B cell (primary cell): Measurements from ENCODE around the gene SUMO3. TPM values are rescaled to one million over a fixed set of nuclear protein-coding genes. Genes with fewer than 3 reads are reported as not detected.

Experiments used
- ATAC-seq: fragments of 200-7000 bp; cut with Tn5 transposase; one replicate; pipeline ENCODE4 v1.10.0; 2021; ENCODE audit warnings: low read depth, mild to moderate bottlenecking, moderate number of reproducible peaks, moderate library complexity
- CTCF ChIA-PET: fragments of 350-600 bp; sonication (Branson Sonifier 250); formaldehyde crosslinking; loops from one replicate; lab custom pipeline; 2021; ENCODE audit warnings: antibody characterized with exemption, inconsistent platforms; lab: Charles Lee
- POLR2A ChIA-PET: fragments of 350-600 bp; sonication (Branson Sonifier 250); formaldehyde crosslinking; loops from one replicate; lab custom pipeline; 2021; ENCODE audit warnings: antibody characterized with exemption; lab: Charles Lee
- DNase-seq: peaks from one replicate; pipeline ENCODE4 v3.0.0; 2013
- H2AFZ ChIP-seq: 2 replicates; pipeline ENCODE4 v1.6.1; 2012; ENCODE audit warnings: mild to moderate bottlenecking, low read depth, low read length; ENCODE audit not compliant: insufficient read depth, poor library complexity, severe bottlenecking
- H3K27ac ChIP-seq, 2 donors: 1 replicate in 1 of 2; 2 replicates in 1 of 2; pipeline ENCODE4 v1.5.1; 2012 to 2013; ENCODE audit warnings: low read length in 2 of 2, mild to moderate bottlenecking in 2 of 2, moderate library complexity in 1 of 2
- H3K27me3 ChIP-seq, 4 experiments: fragments of 200-600 bp in 1 of 4; sonication (generic) in 1 of 4; replicated peaks in 1 of 4; 1 replicate in 2 of 4; 2 replicates in 2 of 4; pipeline versions ENCODE4 v1.6.1 to v1.7.0; 2013 to 2016; ENCODE audit warnings: low read length in 3 of 4, mild to moderate bottlenecking in 2 of 4, mixed read lengths in 1 of 4, moderate library complexity in 1 of 4; ENCODE audit not compliant: insufficient read depth in 4 of 4, control insufficient read depth in 3 of 4; ENCODE audit errors: control extremely low read depth in 1 of 4
- H3K36me3 ChIP-seq, 2 experiments: replicated peaks in 1 of 2; 1 replicate in 1 of 2; 2 replicates in 1 of 2; pipeline versions ENCODE4 v1.6.1 to v1.7.1; 2013; ENCODE audit warnings: low read length in 1 of 2; ENCODE audit not compliant: insufficient read depth in 2 of 2, control insufficient read depth in 1 of 2; ENCODE audit errors: control extremely low read depth in 1 of 2, extremely low read depth in 1 of 2
- H3K4me1 ChIP-seq, 2 donors: fragments of 200-600 bp in 1 of 2; sonication (generic) in 1 of 2; 1 replicate in 1 of 2; 2 replicates in 1 of 2; pipeline versions ENCODE4 v1.5.1 to v1.6.1; 2013 to 2017; ENCODE audit warnings: low read length in 2 of 2; ENCODE audit not compliant: control insufficient read depth in 2 of 2, insufficient read depth in 2 of 2
- H3K4me2 ChIP-seq: replicated peaks from 2 replicates; pipeline ENCODE3; 2012; ENCODE audit warnings: mild to moderate bottlenecking, low read depth, low read length; ENCODE audit not compliant: poor library complexity, severe bottlenecking
- H3K4me3 ChIP-seq, 5 experiments: fragments of 200-600 bp in 1 of 5; sonication (generic) in 1 of 5; 1 replicate in 3 of 5; 2 replicates in 2 of 5; pipeline versions ENCODE4 v1.5.1 to v1.7.0; 2011 to 2016; ENCODE audit warnings: low read length in 4 of 5, mild to moderate bottlenecking in 4 of 5, low read depth in 2 of 5, control low read depth in 1 of 5, moderate library complexity in 1 of 5; ENCODE audit not compliant: insufficient read depth in 1 of 5; ENCODE audit errors: control extremely low read depth in 1 of 5, extremely low read depth in 1 of 5
- H3K79me2 ChIP-seq: fragments of 200-600 bp; sonication (generic); one replicate; pipeline ENCODE4 v1.6.0; 2016; ENCODE audit warnings: low read length; ENCODE audit not compliant: control insufficient read depth, insufficient read depth
- H3K9ac ChIP-seq: fragments of 200-600 bp; sonication (generic); 2 replicates; pipeline ENCODE4 v1.6.1; 2017; ENCODE audit warnings: mild to moderate bottlenecking, low read length, moderate library complexity
- H3K9me3 ChIP-seq, 3 donors: one replicate each; pipeline versions ENCODE4 v1.6.1 to v1.7.1; 2013; ENCODE audit warnings: low read length in 2 of 3; ENCODE audit not compliant: control insufficient read depth in 2 of 3, insufficient read depth in 1 of 3; ENCODE audit errors: control extremely low read depth in 1 of 3
- H4K20me1 ChIP-seq: 2 replicates; pipeline ENCODE4 v1.6.0; 2012; ENCODE audit warnings: mild to moderate bottlenecking, low read length; ENCODE audit not compliant: insufficient read depth, control insufficient read depth, poor library complexity, severe bottlenecking
- H3K27ac Mint-ChIP-seq: one replicate; pipeline ENCODE4 v1.8.0; 2021; ENCODE audit warnings: mixed read lengths
- H3K27me3 Mint-ChIP-seq: one replicate; pipeline ENCODE4 v1.8.0; 2021; ENCODE audit warnings: mixed read lengths
- H3K4me1 Mint-ChIP-seq: one replicate; pipeline ENCODE4 v1.8.0; 2021; ENCODE audit warnings: mixed read lengths
- H3K4me3 Mint-ChIP-seq: one replicate; pipeline ENCODE4 v1.8.0; 2021; ENCODE audit warnings: mixed read lengths
- H3K9me3 Mint-ChIP-seq: one replicate; pipeline ENCODE4 v1.8.0; 2022; ENCODE audit warnings: mixed read lengths; ENCODE audit not compliant: insufficient read depth
- CTCF ChIP-seq: fragments of 200-600 bp; IDR thresholded peaks from one replicate; pipeline ENCODE4 v1.8.0; 2022; ENCODE audit warnings: antibody characterized with exemption, mild to moderate bottlenecking
- EZH2 ChIP-seq: IDR thresholded peaks from 2 replicates; pipeline ENCODE4 v1.6.1; 2012; ENCODE audit warnings: borderline replicate concordance, low read depth, mild to moderate bottlenecking, moderate library complexity, low read length; ENCODE audit not compliant: insufficient read depth, poor library complexity, severe bottlenecking
- WGBS: methylation state at CpG from one replicate; pipeline ENCODE4 v1.1.5; 2013; ENCODE audit warnings: missing lambda C conversion rate; ENCODE audit not compliant: insufficient coverage; 5-methylcytosine and 5-hydroxymethylcytosine counted together
- intact Hi-C: fragments of 100-400 bp; cut with micrococcal nuclease; formaldehyde crosslinking; loops from one replicate; pipeline ENCODE4 v1.10.0; 2022
- polyA plus RNA-seq: library from polyadenylated mRNA; depleted of rRNA; stranded (reverse); fragments of >200 nt; gene quantifications from 2 replicates; pipeline ENCODE4 v1.2.3, GENCODE V29; 2012
- total RNA-seq, 2 donors: library from RNA; stranded (reverse); fragments of 120-200 nt in 1 of 2; gene quantifications; 1 replicate in 1 of 2; 2 replicates in 1 of 2; pipeline versions ENCODE4 v1.2.3 to v1.2.4, GENCODE V29; 2013 to 2022

Gene SUMO3
- total and polyA plus RNA-seq, 2 donors (not counting 1 experiment from before 2014, with no cell fraction given): 37.6 to 44.8 TPM

GRCh38 chr21:44799646-44800045 lies 18.2 kb downstream of the SUMO3 start:
- Histone ChIP-seq H3K4me3 (no peak overlapping the region), H3K9me3 (no peaks in the 10 kb centered on the region), H3K4me2 (peak overlapping the region; percentile 94), H3K79me2 (peaks cover 70% of the 10 kb centered on the region), H3K27ac (no peak overlapping the region), H3K36me3 (peaks cover 0 to 26% of the 10 kb centered on the region in 2 experiments), H3K4me1 (peaks cover 19 to 21% of the 10 kb centered on the region in 2 donors), H3K27me3 (no peaks in the 10 kb centered on the region), H2AFZ (no peak overlapping the region), H4K20me1 (peaks cover 53% of the 10 kb centered on the region), H3K9ac (no peak overlapping the region)
- ChIA-PET POLR2A (no interaction called here), CTCF (interaction anchor here (0.8 to 4.8 kb wide), 15 partner anchors 10 to 338 kb away, joined by 3 to 49 read pairs (median 11); partner anchors contain the start of genes PTTG1IP and SUMO3)
- intact Hi-C loops: loop anchor here (2.0 to 5.0 kb wide), 4 partner anchors 75 to 1012 kb away; partner anchors contain the start of gene RRP1
- TF ChIP-seq EZH2 (no peak), CTCF (no peak)
- H3K9me3 Mint-ChIP-seq: no peaks in the 10 kb centered on the region
- H3K4me3 Mint-ChIP-seq: peak overlapping the region; percentile 29
- H3K27me3 Mint-ChIP-seq: no peaks in the 10 kb centered on the region
- no peak for DNase-seq
- H3K4me1 Mint-ChIP-seq: peaks cover 41% of the 10 kb centered on the region
- H3K27ac Mint-ChIP-seq: no peak overlapping the region
- no peak for ATAC-seq
- no CpG with 5 or more reads among the region's 1 CpG for WGBS

- Mint-ChIP-seq H3K9me3 (no peaks in the 10 kb centered on the region), H3K4me1 (peaks cover 41% of the 10 kb centered on the region), H3K4me3 (no peak overlapping the region), H3K27me3 (no peaks in the 10 kb centered on the region), H3K27ac (no peak overlapping the region)
- TF ChIP-seq EZH2: no peak
- no peak for TF ChIP-seq CTCF
- no peak overlapping the region for H3K27ac ChIP-seq
- H3K9me3 ChIP-seq: no peaks in the 10 kb centered on the region
- DNase-seq: no peak
- no peaks in the 10 kb centered on the region for H3K27me3 ChIP-seq
- H3K4me2 ChIP-seq: no peak overlapping the region
- WGBS: 83% methylated on average over 1 of the region's 2 CpGs
- H3K9ac ChIP-seq: no peak overlapping the region
- peaks cover 22 to 26% of the 10 kb centered on the region in 2 donors for H3K4me1 ChIP-seq
- ChIA-PET POLR2A (no interaction called here), CTCF (interaction anchor here (4.5 to 4.8 kb wide), 3 partner anchors 77 to 331 kb away, joined by 17 to 38 read pairs (median 19); partner anchors contain the start of gene PTTG1IP)
- no peak for ATAC-seq
- peaks cover 70% of the 10 kb centered on the region for H4K20me1 ChIP-seq
- H2AFZ ChIP-seq: no peak overlapping the region
- peaks cover 0 to 29% of the 10 kb centered on the region in 2 experiments for H3K36me3 ChIP-seq
- H3K4me3 ChIP-seq: no peak overlapping the region
- H3K79me2 ChIP-seq: peaks cover 89% of the 10 kb centered on the region
- intact Hi-C loops: no loop called here
Observed at GRCh38 chr21:44797775-44798174, 20.1 kb downstream of the SUMO3 start.
